SH-SY5Y (cell line): Measurements from ENCODE around the gene ATP2B2.

Experiments
- GATA2 ChIP-seq: IDR thresholded peaks from 2 replicates; pipeline ENCODE4 v1.6.1; 2011; ENCODE audit warnings: mild to moderate bottlenecking, low read depth, low read length
- GATA3 ChIP-seq: IDR thresholded peaks from 2 replicates; pipeline ENCODE4 v1.6.1; 2011; ENCODE audit warnings: low read depth, mild to moderate bottlenecking, low read length, moderate library complexity

Gene ATP2B2

GRCh38 chr3:10454907-10455544 is 50.4 kb downstream of the ATP2B2 start:
- TF ChIP-seq GATA2, result no peak
- no peak for TF ChIP-seq GATA3

DNA sequence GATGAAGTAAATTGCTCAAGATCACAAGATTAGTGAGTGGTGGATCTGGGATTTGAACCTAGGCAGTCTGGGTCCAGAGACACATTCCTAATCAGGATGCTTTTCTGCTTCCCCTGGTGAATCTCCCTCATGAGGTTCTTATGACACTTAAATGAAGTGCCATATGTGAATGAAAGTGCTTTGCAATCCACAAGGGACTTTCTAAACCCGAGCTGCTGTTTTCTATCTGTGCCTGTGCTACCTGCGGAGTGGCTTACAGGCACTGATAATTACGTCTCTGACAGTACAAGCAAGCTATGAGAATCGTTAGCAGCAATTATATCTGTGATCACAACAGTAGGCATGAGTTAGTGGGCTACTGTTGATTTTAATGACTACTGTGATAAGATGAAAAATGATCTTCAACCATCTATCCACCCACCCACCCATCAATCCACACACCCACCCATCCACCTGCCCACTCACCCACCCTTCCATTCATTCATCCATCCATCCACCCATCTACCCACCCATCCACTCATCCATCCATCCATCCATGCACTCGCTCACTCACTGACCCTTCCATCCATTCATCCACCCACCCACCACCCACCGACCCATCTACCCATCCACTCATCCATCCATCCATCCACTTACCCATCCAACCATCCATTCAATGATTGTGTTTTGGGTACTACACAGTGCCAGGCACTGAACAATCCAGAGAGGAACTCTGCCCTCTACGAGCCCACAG is 51.8 kb downstream of the ATP2B2 start:
- TF ChIP-seq GATA3, result no peak
- no peak for TF ChIP-seq GATA2

- TF ChIP-seq GATA2 (no peak), GATA3 (no peak)
Measured at GRCh38 chr3:10450494-10451440, 54.6 kb downstream of the ATP2B2 start.

GRCh38 chr3:10449436-10449835 is 56.0 kb downstream of the ATP2B2 start:
- no peak for TF ChIP-seq GATA3
- TF ChIP-seq GATA2, result no peak

- TF ChIP-seq GATA3, result no peak
- TF ChIP-seq GATA2, result no peak
Measured at GRCh38 chr3:10448544-10448943, 56.8 kb downstream of the ATP2B2 start.

GRCh38 chr3:10447527-10448260 is 57.7 kb downstream of the ATP2B2 start:
- no peak for TF ChIP-seq GATA2
- no peak for TF ChIP-seq GATA3

- no peak for TF ChIP-seq GATA2
- TF ChIP-seq GATA3, result no peak
Measured at GRCh38 chr3:10447110-10447509, 58.3 kb downstream of the ATP2B2 start.

GRCh38 chr3:10445561-10446175 is 59.7 kb downstream of the ATP2B2 start:
- TF ChIP-seq GATA2 (no peak), GATA3 (no peak)

GRCh38 chr3:10444511-10444910 is 60.9 kb downstream of the ATP2B2 start:
- TF ChIP-seq GATA2, result no peak
- no peak for TF ChIP-seq GATA3

- TF ChIP-seq GATA2, result no peak
- no peak for TF ChIP-seq GATA3
Measured at GRCh38 chr3:10444110-10444429, 61.3 kb downstream of the ATP2B2 start.

- TF ChIP-seq GATA2 (no peak), GATA3 (no peak)
Measured at GRCh38 chr3:10443272-10444109, 61.9 kb downstream of the ATP2B2 start.

GRCh38 chr3:10442151-10442795 is 63.1 kb downstream of the ATP2B2 start:
- TF ChIP-seq GATA2 (no peak), GATA3 (no peak)

GRCh38 chr3:10440684-10441083 is 64.7 kb downstream of the ATP2B2 start:
- TF ChIP-seq GATA2 (no peak), GATA3 (no peak)
